Fibroblast of pulmonary artery (primary cell): ENCODE measurements around the gene FAM174C.

ENCODE experiments used
- DNase-seq: peaks from one replicate; pipeline ENCODE4 v3.0.0-alpha.2; 2010; ENCODE audit warnings: low read depth
- H3K4me3 ChIP-seq: replicated peaks from 2 replicates; pipeline ENCODE4 v1.5.1; 2011; ENCODE audit warnings: low read depth, mild to moderate bottlenecking, control low read depth, low read length, moderate library complexity
- TF ChIP-seq, protein P1 (sequence below): IDR thresholded peaks from 2 replicates; pipeline ENCODE4 v1.5.1; 2011; ENCODE audit warnings: mild to moderate bottlenecking, control low read depth, low read length, inconsistent platforms; ENCODE audit errors: missing control alignments

Gene FAM174C

DNA sequence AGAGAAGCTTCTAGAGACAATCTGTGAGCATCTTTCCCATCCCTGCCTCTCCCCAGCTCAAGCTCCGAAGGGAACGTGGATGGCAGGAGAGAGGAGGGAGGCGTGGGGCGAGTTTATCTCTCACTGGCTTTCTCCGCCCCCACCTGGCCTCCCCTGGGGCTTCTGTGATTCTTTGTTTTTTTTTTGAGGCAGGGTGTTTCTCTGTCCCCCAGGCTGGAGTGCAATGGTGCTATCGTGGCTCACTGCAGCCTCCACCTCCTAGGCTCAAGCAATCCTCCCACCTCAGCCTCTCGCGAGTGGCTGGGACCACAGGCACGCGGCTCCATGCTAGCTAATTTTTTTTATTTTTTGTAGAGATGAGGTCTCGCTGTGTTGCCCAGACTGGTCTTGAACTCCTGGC, 33.4 kb downstream of the FAM174C start:
- no peak overlapping the region for H3K4me3 ChIP-seq
- no peak for DNase-seq
- TF ChIP-seq, protein P1, sequence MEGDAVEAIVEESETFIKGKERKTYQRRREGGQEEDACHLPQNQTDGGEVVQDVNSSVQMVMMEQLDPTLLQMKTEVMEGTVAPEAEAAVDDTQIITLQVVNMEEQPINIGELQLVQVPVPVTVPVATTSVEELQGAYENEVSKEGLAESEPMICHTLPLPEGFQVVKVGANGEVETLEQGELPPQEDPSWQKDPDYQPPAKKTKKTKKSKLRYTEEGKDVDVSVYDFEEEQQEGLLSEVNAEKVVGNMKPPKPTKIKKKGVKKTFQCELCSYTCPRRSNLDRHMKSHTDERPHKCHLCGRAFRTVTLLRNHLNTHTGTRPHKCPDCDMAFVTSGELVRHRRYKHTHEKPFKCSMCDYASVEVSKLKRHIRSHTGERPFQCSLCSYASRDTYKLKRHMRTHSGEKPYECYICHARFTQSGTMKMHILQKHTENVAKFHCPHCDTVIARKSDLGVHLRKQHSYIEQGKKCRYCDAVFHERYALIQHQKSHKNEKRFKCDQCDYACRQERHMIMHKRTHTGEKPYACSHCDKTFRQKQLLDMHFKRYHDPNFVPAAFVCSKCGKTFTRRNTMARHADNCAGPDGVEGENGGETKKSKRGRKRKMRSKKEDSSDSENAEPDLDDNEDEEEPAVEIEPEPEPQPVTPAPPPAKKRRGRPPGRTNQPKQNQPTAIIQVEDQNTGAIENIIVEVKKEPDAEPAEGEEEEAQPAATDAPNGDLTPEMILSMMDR, result no peak

GRCh38 chr19:1309977-1310852, 34.9 kb downstream of the FAM174C start:
- TF ChIP-seq, protein P1, result no peak
- no peak overlapping the region for H3K4me3 ChIP-seq

GRCh38 chr19:1310853-1311180, 35.5 kb downstream of the FAM174C start:
- TF ChIP-seq, protein P1, result no peak
- no peak for DNase-seq
- H3K4me3 ChIP-seq, result no peak overlapping the region

More at GRCh38 chr19:1309977-1310852, 34.9 kb downstream of the FAM174C start:
- DNase-seq, result no peak

DNA sequence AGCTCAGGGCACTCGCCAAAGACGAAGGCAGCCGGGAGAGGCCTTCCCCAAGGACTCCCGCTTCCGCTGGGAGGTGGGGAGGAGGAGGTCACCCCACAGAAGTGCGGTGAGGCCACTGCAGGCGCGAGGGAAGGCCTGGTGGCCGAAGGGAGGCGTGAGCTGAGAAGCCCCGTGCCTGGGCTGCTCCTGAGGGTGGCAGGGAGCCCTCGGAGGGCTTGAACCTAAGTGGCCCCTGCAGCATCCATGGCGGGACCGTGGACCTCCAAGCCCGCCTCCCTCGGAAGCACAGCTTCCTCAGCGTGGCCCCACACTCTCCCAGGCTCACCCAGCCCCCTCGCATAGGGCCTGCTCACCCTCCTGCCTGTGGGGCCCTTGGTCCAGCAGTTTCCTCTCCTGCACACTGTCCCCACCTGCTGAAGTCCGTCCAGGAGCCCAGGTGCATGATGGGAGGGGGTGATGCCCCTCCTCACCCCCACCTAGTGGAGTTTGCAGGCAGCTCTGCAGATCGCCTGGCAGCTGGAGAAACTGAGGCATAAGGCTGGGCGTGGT, 36.3 kb downstream of the FAM174C start:
- DNase-seq, result no peak
- TF ChIP-seq, protein P1, result no peak
- H3K4me3 ChIP-seq, result no peak overlapping the region

DNA sequence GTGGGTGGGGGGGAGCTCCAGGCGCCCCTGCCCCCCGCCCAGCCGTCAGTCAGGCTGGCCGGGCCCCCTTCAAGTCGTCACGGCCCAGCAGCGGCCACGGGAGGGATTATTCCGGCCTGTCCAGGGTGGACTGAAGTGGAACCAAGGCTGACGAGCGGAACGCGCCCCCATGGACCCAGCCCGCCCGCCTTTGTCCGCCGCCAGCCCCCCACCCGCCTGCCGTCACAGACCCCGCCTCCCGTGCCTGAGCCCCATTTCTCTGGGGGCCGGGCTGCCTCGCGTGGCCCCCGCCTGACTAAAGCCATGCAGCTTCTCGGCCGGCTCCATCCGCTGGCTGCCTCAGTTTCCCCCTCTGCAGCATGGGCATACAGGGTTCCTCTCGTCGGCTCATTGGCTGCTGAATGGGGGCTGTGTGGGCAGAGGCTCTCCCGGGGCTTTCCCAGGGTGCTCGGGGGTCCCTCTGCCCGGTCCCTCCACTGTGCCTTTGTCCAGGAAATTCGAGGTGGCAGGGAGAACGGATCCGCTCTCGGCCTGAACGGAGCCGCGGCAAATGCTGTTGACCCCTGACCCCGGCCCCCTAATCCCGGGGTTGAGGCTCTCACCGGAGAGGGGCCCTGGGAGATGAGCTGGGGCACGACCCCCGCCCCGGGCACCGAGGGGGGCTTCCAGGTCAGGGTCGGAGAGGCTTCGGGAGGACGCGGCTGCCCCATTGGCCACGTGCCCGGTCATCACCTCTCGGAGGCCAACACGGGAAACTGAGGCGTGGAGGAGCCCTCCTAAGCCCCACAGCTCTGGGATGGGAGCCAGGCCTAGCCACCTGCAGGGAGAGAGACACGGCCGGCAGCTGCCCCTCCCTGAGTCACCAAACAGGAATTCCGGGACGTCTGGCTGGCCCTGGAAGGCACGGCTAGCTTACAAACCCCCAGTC, 37.7 kb downstream of the FAM174C start:
- TF ChIP-seq, protein P1, result no peak
- peak; percentile 25 for DNase-seq
- H3K4me3 ChIP-seq, result no peak overlapping the region

- no peak for DNase-seq
- no peak overlapping the region for H3K4me3 ChIP-seq
- TF ChIP-seq, protein P1, result no peak
These were observed 38.6 kb downstream of the FAM174C start for GRCh38 chr19:1313695-1314613.
